ENCODE data around the gene RAB17. TPM values are rescaled to one million over a fixed set of nuclear protein-coding genes. Genes with fewer than 3 reads are reported as not detected.

The RAB17 gene
- total RNA-seq, 1 donor from 2014 or later: 49.9 TPM

- DNase-seq (ENCODE audit: low spot score, unreplicated experiment): no peak
- peak overlapping the region; percentile 13 for H3K27ac Mint-ChIP-seq
- H3K9me3 Mint-ChIP-seq (ENCODE audit: low read depth): peaks cover 9% of the 10 kb centered on the region
- H3K4me1 Mint-ChIP-seq (ENCODE audit: low read depth): peaks cover 30% of the 10 kb centered on the region
- H3K27me3 Mint-ChIP-seq: peaks cover 11% of the 10 kb centered on the region
- no peak for TF ChIP-seq CTCF (IDR thresholded peaks at IDR 0.05; ENCODE audit: unreplicated experiment)
- peaks cover 21% of the 10 kb centered on the region for H3K36me3 Mint-ChIP-seq (ENCODE audit: insufficient read depth)
- H3K4me3 Mint-ChIP-seq (ENCODE audit: low read depth): peak overlapping the region; percentile 2
These were observed 39.9 kb upstream of the RAB17 start for GRCh38 chr2:237630216-237631000.

DNA sequence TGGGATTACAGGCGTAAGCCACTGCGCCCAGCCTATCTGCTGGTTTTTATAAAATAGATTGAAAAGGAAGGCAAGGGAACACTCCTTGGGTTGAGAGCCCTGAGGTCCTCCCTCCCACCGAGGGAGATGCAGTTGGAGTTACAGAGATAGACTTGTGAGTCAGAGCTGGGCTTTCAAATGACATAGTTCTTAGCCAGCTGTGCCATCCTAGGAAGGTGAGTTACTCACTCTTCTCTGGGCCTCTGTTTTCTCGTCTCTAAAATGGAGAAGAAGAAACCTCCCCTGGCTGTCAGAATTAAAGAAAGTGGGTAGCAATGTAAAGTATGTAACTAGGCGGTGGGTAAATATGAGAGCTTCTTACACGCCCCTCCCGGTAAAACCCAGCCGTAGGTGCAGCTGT is 39.2 kb upstream of the RAB17 start:
- no peak for DNase-seq (ENCODE audit: low spot score, unreplicated experiment)
- TF ChIP-seq CTCF (IDR thresholded peaks at IDR 0.05; ENCODE audit: unreplicated experiment): no peak
- Mint-ChIP-seq H3K27ac (peak overlapping the region; percentile 13), H3K36me3 (ENCODE audit: insufficient read depth) (peaks cover 17% of the 10 kb centered on the region), H3K4me3 (ENCODE audit: low read depth) (peak overlapping the region; percentile 2), H3K27me3 (peaks cover 17% of the 10 kb centered on the region), H3K9me3 (ENCODE audit: low read depth) (peaks cover 6% of the 10 kb centered on the region), H3K4me1 (ENCODE audit: low read depth) (peaks cover 30% of the 10 kb centered on the region)

- H3K9me3 Mint-ChIP-seq (ENCODE audit: low read depth): peaks cover 2% of the 10 kb centered on the region
- H3K27ac Mint-ChIP-seq: no peak overlapping the region
These were observed 38.6 kb upstream of the RAB17 start for GRCh38 chr2:237629188-237629534.

GRCh38 chr2:237628247-237629187 is 38.0 kb upstream of the RAB17 start:
- Mint-ChIP-seq H3K27me3 (peaks cover 17% of the 10 kb centered on the region), H3K4me1 (ENCODE audit: low read depth) (peaks cover 30% of the 10 kb centered on the region), H3K9me3 (ENCODE audit: low read depth) (no peaks in the 10 kb centered on the region), H3K36me3 (ENCODE audit: insufficient read depth) (peaks cover 10% of the 10 kb centered on the region), H3K27ac (peak overlapping the region; percentile 93), H3K4me3 (ENCODE audit: low read depth) (peak overlapping the region; percentile 83)
- no peak for TF ChIP-seq CTCF (IDR thresholded peaks at IDR 0.05; ENCODE audit: unreplicated experiment)
- DNase-seq (ENCODE audit: low spot score, unreplicated experiment): no peak

More at GRCh38 chr2:237629188-237629534, 38.6 kb upstream of the RAB17 start:
- H3K36me3 Mint-ChIP-seq (ENCODE audit: insufficient read depth): peaks cover 15% of the 10 kb centered on the region
- peaks cover 17% of the 10 kb centered on the region for H3K27me3 Mint-ChIP-seq
- H3K4me1 Mint-ChIP-seq (ENCODE audit: low read depth): peaks cover 30% of the 10 kb centered on the region
- peak overlapping the region; percentile 83 for H3K4me3 Mint-ChIP-seq (ENCODE audit: low read depth)
- no peak for TF ChIP-seq CTCF (IDR thresholded peaks at IDR 0.05; ENCODE audit: unreplicated experiment)
- no peak for DNase-seq (ENCODE audit: low spot score, unreplicated experiment)
